SK-N-SH (cell line): ENCODE results near the gene ZNF827.

ENCODE experiments used
- CHD2 ChIP-seq: fragments of 150-350 bp; IDR thresholded peaks from 2 replicates; pipeline ENCODE4 v1.6.1; 2018; ENCODE audit warnings: low read length; ENCODE audit not compliant: partially characterized antibody
- TF ChIP-seq, protein P1 (sequence below): fragments of 200-600 bp; sonication (generic); IDR thresholded peaks from 2 replicates; pipeline ENCODE4 v1.6.1; 2017; ENCODE audit warnings: antibody characterized with exemption, mild to moderate bottlenecking, moderate library complexity
- TF ChIP-seq, protein P2 (sequence below): IDR thresholded peaks from 2 replicates; pipeline ENCODE4; 2012

DNA sequence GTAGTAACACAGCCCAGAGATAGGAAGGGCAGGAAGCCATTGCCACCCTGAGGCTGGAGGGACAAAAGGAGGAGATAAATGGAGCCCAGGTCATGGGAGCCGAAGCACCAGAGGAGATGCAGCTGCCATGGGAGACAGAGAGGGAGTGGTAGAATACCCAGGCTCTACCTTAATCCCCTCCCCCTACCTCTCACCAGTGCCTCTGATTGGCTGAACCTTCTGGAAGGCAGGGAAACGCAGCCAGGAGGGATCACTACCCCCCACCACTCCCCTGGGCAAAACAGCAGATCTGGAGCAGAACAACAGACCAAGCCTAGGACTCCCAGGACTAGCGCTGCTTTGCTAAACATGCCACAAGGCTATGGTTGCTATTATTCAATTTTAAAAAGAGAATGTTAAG is 114.2 kb downstream of the ZNF827 start:
- TF ChIP-seq, protein P1, sequence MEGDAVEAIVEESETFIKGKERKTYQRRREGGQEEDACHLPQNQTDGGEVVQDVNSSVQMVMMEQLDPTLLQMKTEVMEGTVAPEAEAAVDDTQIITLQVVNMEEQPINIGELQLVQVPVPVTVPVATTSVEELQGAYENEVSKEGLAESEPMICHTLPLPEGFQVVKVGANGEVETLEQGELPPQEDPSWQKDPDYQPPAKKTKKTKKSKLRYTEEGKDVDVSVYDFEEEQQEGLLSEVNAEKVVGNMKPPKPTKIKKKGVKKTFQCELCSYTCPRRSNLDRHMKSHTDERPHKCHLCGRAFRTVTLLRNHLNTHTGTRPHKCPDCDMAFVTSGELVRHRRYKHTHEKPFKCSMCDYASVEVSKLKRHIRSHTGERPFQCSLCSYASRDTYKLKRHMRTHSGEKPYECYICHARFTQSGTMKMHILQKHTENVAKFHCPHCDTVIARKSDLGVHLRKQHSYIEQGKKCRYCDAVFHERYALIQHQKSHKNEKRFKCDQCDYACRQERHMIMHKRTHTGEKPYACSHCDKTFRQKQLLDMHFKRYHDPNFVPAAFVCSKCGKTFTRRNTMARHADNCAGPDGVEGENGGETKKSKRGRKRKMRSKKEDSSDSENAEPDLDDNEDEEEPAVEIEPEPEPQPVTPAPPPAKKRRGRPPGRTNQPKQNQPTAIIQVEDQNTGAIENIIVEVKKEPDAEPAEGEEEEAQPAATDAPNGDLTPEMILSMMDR, result no peak
- TF ChIP-seq, protein P2, sequence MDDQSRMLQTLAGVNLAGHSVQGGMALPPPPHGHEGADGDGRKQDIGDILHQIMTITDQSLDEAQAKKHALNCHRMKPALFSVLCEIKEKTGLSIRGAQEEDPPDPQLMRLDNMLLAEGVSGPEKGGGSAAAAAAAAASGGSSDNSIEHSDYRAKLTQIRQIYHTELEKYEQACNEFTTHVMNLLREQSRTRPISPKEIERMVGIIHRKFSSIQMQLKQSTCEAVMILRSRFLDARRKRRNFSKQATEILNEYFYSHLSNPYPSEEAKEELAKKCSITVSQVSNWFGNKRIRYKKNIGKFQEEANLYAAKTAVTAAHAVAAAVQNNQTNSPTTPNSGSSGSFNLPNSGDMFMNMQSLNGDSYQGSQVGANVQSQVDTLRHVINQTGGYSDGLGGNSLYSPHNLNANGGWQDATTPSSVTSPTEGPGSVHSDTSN, result no peak
- TF ChIP-seq CHD2, result no peak
